PC-9 (cell line): Measurements from ENCODE around the gene CDC73. TPM values are rescaled to one million over a fixed set of nuclear protein-coding genes. Genes with fewer than 3 reads are reported as not detected.

Source experiments
- BruUV-seq: library from RNA; stranded (reverse); fragments of 400-500 nt; replicated peaks from 2 replicates; lab custom pipeline; 2021; lab: Mats Ljungman, UMichigan
- CTCF ChIA-PET: fragments of 300-600 bp; sonication (Branson Sonifier 250); formaldehyde crosslinking; loops from one replicate; lab custom pipeline; 2022; ENCODE audit warnings: antibody characterized with exemption; lab: Charles Lee
- POLR2A ChIA-PET: fragments of 300-600 bp; sonication (Branson Sonifier 250); formaldehyde crosslinking; loops from one replicate; lab custom pipeline; 2022; ENCODE audit warnings: antibody characterized with exemption; ENCODE audit not compliant: unreplicated experiment; lab: Charles Lee
- DNase-seq, 2 experiments: peaks; one replicate each; pipeline versions ENCODE4 v3.0.0 to v3.0.0-alpha.2; 2015 to 2022; ENCODE audit warnings: mixed read lengths in 1 of 2
- H2AFZ ChIP-seq: fragments of 200-600 bp; sonication (generic); 2 replicates; pipeline ENCODE4 v1.8.1; 2017; ENCODE audit warnings: antibody characterized with exemption
- H3F3A ChIP-seq: fragments of 200-600 bp; sonication (generic); 2 replicates; pipeline ENCODE4 v1.8.1; 2017; ENCODE audit warnings: antibody characterized with exemption, mild to moderate bottlenecking, low read depth; ENCODE audit not compliant: insufficient read depth
- H3K27ac ChIP-seq: fragments of 200-600 bp; sonication (generic); 2 replicates; pipeline ENCODE4 v1.6.1; 2016; ENCODE audit warnings: mixed run types
- H3K27me3 ChIP-seq: fragments of 200-600 bp; sonication (generic); 2 replicates; pipeline ENCODE4 v1.6.1; 2016; ENCODE audit warnings: low read depth, mixed run types; ENCODE audit not compliant: insufficient read depth
- H3K36me3 ChIP-seq: fragments of 200-600 bp; sonication (generic); 2 replicates; pipeline ENCODE4 v1.6.1; 2016; ENCODE audit warnings: low read depth, mixed run types
- H3K4me1 ChIP-seq: fragments of 200-600 bp; sonication (generic); replicated peaks from 2 replicates; pipeline ENCODE4 v1.6.1; 2016; ENCODE audit warnings: mixed run types; ENCODE audit not compliant: insufficient read depth
- H3K4me2 ChIP-seq: fragments of 200-600 bp; sonication (generic); 2 replicates; pipeline ENCODE4 v1.6.1; 2017; ENCODE audit warnings: mixed run types
- H3K4me3 ChIP-seq: fragments of 200-600 bp; sonication (generic); 2 replicates; pipeline ENCODE4 v1.6.1; 2016; ENCODE audit warnings: mixed run types
- H3K79me2 ChIP-seq: fragments of 200-600 bp; sonication (generic); 2 replicates; pipeline ENCODE4 v1.6.1; 2017; ENCODE audit warnings: low read depth, mixed run types
- H3K9me2 ChIP-seq: fragments of 200-600 bp; sonication (generic); 2 replicates; pipeline ENCODE4 v1.8.1; 2017; ENCODE audit warnings: mild to moderate bottlenecking; ENCODE audit not compliant: insufficient read depth
- H3K9me3 ChIP-seq: fragments of 200-600 bp; sonication (generic); 2 replicates; pipeline ENCODE4 v1.8.1; 2016; ENCODE audit warnings: low read depth; ENCODE audit not compliant: insufficient read depth
- H4K20me1 ChIP-seq: fragments of 200-600 bp; sonication (generic); 2 replicates; pipeline ENCODE4 v1.8.1; 2017; ENCODE audit not compliant: insufficient read depth
- EZH2 ChIP-seq: fragments of 200-600 bp; sonication (generic); IDR thresholded peaks from 2 replicates; pipeline ENCODE4 v1.8.0; 2017; ENCODE audit warnings: antibody characterized with exemption, low read depth
- intact Hi-C: fragments of 100-400 bp; cut with micrococcal nuclease; formaldehyde crosslinking; loops from one replicate; pipeline ENCODE4 v1.10.0; 2022; ENCODE audit not compliant: unreplicated experiment
- total RNA-seq: library from RNA; stranded (reverse); gene quantifications from 2 replicates; pipeline ENCODE4 v1.2.3, GENCODE V29; 2021
- TF ChIP-seq, protein P1 (sequence below): fragments of 200-600 bp; sonication (generic); conservative IDR thresholded peaks from 2 replicates; pipeline ENCODE4 v1.6.1; 2017; ENCODE audit warnings: mixed run types, antibody characterized with exemption, mild to moderate bottlenecking, moderate library complexity

CDC73 gene
- total RNA-seq, 1 experiment from 2014 or later, result 39.6 TPM

DNA sequence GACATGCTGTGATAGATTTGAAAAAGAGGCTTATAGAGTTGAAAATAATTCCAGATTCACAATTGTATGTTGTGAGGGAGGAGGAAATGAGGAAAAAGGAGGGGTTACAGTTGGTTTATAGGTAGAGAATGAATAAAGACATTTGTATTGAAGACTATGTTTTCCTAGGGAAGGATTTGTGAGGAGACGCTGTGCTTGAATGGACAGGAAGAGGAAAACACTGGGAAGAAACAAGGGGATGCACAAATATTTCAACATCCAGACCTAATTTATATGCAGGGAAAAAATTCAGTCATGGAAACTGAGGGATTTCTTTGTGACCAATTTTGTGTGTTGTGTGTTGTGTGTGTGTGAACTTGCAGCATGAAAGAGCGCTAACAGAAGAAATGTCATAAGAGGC lies 157.1 kb downstream of the CDC73 start:
- Histone ChIP-seq H3F3A (no peaks in the 10 kb centered on the region), H3K9me3 (no peaks in the 10 kb centered on the region), H3K36me3 (no peaks in the 10 kb centered on the region), H3K4me1 (no peaks in the 10 kb centered on the region), H3K4me3 (no peak overlapping the region), H2AFZ (no peak overlapping the region), H3K4me2 (no peak overlapping the region), H3K27ac (no peak overlapping the region), H4K20me1 (no peaks in the 10 kb centered on the region), H3K9me2 (no peaks in the 10 kb centered on the region), H3K27me3 (no peaks in the 10 kb centered on the region), H3K79me2 (no peaks in the 10 kb centered on the region)
- POLR2A ChIA-PET, result no interaction called here
- CTCF ChIA-PET, result no interaction called here
- DNase-seq, result no peak
- BruUV-seq, result no TSS peak
- TF ChIP-seq EZH2, result no peak
- TF ChIP-seq, protein P1, sequence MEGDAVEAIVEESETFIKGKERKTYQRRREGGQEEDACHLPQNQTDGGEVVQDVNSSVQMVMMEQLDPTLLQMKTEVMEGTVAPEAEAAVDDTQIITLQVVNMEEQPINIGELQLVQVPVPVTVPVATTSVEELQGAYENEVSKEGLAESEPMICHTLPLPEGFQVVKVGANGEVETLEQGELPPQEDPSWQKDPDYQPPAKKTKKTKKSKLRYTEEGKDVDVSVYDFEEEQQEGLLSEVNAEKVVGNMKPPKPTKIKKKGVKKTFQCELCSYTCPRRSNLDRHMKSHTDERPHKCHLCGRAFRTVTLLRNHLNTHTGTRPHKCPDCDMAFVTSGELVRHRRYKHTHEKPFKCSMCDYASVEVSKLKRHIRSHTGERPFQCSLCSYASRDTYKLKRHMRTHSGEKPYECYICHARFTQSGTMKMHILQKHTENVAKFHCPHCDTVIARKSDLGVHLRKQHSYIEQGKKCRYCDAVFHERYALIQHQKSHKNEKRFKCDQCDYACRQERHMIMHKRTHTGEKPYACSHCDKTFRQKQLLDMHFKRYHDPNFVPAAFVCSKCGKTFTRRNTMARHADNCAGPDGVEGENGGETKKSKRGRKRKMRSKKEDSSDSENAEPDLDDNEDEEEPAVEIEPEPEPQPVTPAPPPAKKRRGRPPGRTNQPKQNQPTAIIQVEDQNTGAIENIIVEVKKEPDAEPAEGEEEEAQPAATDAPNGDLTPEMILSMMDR, result no peak
- intact Hi-C loops, result no loop called here

DNA sequence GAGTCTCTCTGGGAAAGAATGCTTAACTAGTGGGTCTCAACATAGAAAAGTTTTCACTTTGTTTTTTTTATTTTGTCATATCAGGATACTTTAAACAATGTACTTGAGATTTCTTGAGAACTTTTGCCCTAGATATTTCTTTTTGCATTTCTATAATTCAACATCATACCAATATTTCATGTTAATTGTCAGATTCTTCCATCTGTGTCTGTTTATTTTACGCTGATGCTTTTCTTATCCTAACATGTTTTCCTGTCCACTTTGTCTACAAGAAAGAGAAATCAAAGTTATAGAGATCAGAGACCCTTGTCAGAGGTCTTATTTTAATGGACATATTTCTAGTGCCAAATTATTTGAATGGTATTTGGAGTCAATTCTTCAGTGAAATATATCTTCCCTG lies 160.1 kb downstream of the CDC73 start:
- TF ChIP-seq, protein P1, result no peak
- TF ChIP-seq EZH2, result no peak
- Histone ChIP-seq H3K4me1 (no peaks in the 10 kb centered on the region), H3K4me3 (no peak overlapping the region), H2AFZ (no peak overlapping the region), H3K9me2 (no peaks in the 10 kb centered on the region), H3K9me3 (no peaks in the 10 kb centered on the region), H4K20me1 (no peaks in the 10 kb centered on the region), H3K27ac (no peak overlapping the region), H3K4me2 (no peak overlapping the region), H3K27me3 (no peaks in the 10 kb centered on the region), H3K79me2 (no peaks in the 10 kb centered on the region), H3F3A (no peaks in the 10 kb centered on the region), H3K36me3 (no peaks in the 10 kb centered on the region)
- no TSS peak for BruUV-seq
- ChIA-PET CTCF (no interaction called here), POLR2A (no interaction called here)
- intact Hi-C loops, result no loop called here
- no peak for DNase-seq

DNA sequence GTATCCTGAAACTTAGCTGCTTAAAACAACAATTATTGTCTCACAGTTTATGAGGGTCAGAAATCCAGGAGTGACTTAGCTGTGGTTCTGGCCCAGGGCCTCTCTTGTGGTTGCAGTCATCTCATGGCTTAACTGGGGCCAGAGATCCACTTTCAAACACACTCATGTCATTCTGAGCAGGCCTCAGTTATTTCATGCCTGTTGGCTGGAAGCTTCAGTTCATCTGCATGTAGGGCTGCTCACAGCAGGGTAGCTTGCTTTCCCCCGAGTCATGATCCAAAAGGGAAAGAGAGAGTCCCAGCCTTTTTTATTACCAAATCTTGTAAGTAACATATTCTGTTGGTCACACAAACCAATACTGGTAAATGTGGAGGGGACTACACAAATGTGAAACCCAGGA lies 161.2 kb downstream of the CDC73 start:
- H3K27ac ChIP-seq, result no peak overlapping the region
- no peaks in the 10 kb centered on the region for H3K27me3 ChIP-seq
- no peaks in the 10 kb centered on the region for H3F3A ChIP-seq
- H2AFZ ChIP-seq, result no peak overlapping the region
- H3K79me2 ChIP-seq, result no peaks in the 10 kb centered on the region
- intact Hi-C loops, result no loop called here
- H3K9me2 ChIP-seq, result no peaks in the 10 kb centered on the region
- H3K4me3 ChIP-seq, result no peak overlapping the region
- DNase-seq, result no peak
- no peak overlapping the region for H3K4me2 ChIP-seq
- no peaks in the 10 kb centered on the region for H4K20me1 ChIP-seq
- no peaks in the 10 kb centered on the region for H3K9me3 ChIP-seq
- ChIA-PET POLR2A (no interaction called here), CTCF (no interaction called here)
- BruUV-seq, result no TSS peak
- H3K4me1 ChIP-seq, result no peaks in the 10 kb centered on the region
- TF ChIP-seq EZH2, result no peak
- TF ChIP-seq, protein P1, result no peak
- no peaks in the 10 kb centered on the region for H3K36me3 ChIP-seq
